GM13977 (cell line): ENCODE measurements around the gene GATB.

ENCODE experiments used
- DNase-seq: peaks from one replicate; pipeline ENCODE4 v3.0.0; 2012; ENCODE audit warnings: low spot score
- in situ Hi-C: fragments of 300-500 bp; cut with MboI; formaldehyde crosslinking; loops from one replicate; pipeline ENCODE4 v1.12.0; 2022; ENCODE audit warnings: low sequenced_read_pairs, low pct_unique_long_range_greater_than_20kb, mixed read lengths, inconsistent platforms; ENCODE audit not compliant: unreplicated experiment
- TF ChIP-seq, protein P1 (sequence below): IDR thresholded peaks from 2 replicates; pipeline ENCODE4 v1.5.1; 2012; ENCODE audit warnings: mild to moderate bottlenecking, control low read depth; ENCODE audit not compliant: insufficient read depth; ENCODE audit errors: extremely low read depth, missing control alignments

The GATB gene

DNA sequence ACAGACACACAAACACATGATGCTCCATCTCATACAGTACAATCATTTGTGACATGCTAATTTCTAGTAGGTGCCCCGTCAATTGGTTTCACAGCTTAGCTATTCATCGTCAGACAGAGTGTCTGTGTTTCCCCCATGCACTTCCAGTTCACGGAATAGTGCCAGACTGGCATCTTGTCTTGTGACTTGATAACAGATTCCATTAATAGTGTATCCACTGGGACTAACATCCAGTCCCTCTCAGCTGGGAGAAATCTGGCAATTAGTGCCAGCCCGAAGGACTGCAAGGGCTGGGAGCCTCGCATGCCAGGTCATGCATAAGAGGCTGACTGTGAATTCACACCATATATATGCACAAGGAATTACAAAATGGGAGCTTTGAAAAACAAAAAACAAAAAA, 20.2 kb upstream of the GATB start:
- TF ChIP-seq, protein P1, sequence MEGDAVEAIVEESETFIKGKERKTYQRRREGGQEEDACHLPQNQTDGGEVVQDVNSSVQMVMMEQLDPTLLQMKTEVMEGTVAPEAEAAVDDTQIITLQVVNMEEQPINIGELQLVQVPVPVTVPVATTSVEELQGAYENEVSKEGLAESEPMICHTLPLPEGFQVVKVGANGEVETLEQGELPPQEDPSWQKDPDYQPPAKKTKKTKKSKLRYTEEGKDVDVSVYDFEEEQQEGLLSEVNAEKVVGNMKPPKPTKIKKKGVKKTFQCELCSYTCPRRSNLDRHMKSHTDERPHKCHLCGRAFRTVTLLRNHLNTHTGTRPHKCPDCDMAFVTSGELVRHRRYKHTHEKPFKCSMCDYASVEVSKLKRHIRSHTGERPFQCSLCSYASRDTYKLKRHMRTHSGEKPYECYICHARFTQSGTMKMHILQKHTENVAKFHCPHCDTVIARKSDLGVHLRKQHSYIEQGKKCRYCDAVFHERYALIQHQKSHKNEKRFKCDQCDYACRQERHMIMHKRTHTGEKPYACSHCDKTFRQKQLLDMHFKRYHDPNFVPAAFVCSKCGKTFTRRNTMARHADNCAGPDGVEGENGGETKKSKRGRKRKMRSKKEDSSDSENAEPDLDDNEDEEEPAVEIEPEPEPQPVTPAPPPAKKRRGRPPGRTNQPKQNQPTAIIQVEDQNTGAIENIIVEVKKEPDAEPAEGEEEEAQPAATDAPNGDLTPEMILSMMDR = no peak
- in situ Hi-C loops = no loop called here
- no peak for DNase-seq

DNA sequence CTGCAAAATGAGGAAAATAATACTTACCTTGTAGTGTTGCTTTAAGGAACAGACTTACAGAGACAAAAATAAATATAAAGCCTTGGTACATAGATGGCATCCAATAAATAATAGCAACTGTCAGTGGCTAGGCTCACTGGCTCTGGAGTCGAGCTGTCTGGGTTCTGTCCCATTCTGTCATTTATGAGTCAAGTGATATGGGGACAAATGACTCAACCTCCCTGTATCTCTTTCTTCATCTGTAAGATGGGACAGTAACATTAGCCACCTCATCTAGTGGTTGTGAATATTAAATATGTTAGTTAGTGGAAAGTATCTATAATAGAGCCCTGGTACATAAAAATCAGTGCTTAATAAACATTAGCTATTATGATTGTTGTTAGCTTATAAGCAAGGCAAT, 16.7 kb upstream of the GATB start:
- TF ChIP-seq, protein P1 = no peak
- in situ Hi-C loops = no loop called here
- no peak for DNase-seq

DNA sequence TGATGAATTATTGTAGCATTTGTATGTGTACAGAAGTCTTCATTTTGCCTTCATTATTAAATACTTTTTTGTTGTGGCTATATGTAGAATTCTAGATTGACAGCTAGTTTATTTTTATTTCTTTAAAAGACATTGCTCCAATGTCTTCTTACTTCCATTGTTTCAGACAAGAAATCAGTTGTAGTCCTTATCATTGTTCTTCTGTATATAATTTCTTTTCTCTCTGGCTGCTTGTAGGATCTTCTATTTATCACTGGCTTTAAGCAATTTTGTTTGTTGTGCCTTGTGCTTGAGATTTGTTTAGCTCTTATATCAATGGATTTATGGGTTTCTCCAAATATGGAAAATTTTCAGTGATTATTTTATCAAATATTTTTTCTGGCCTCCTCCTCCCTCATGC, 13.5 kb upstream of the GATB start:
- DNase-seq = no peak
- TF ChIP-seq, protein P1 = no peak
- in situ Hi-C loops = no loop called here

DNA sequence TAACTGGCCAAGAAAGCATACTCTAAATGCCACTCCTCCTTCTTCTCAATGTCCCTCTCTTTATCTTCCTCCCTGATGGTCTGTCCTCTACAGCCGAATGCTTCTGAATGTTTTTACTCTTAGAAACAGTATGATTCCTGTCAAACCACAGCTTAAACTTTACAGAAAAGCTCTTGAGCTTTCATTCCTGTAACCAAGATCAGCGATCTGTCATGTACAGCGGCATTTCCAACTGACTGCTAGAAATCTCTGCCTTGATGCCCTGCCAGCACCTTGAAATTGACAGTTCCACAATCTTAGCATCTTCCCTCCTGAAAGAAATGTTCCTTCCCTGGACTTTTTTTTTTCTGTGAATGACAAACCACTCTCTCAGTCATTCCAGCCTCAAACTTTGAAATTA, 11.5 kb upstream of the GATB start:
- TF ChIP-seq, protein P1 = no peak
- DNase-seq = no peak
- in situ Hi-C loops = no loop called here

DNA sequence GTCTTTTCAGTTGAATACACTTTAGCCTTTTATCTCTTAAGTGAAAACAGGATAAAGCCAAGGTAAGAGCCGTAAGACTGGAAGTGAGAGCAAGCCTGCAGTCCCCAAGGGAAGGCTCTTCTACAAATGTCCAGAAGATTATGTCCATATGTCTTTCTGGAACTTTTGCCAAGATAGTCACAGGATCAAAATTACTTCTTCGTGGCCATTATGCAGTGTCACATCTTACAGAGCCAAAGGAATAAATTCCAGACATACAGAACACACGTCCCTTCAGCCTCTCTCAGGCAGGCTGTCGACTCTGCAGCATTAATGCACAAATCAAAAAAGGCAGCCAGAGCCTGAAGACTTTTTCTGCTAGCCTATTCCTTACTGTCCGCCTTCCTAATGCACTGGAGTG, 10.9 kb upstream of the GATB start:
- TF ChIP-seq, protein P1 = no peak
- in situ Hi-C loops = no loop called here
- no peak for DNase-seq

DNA sequence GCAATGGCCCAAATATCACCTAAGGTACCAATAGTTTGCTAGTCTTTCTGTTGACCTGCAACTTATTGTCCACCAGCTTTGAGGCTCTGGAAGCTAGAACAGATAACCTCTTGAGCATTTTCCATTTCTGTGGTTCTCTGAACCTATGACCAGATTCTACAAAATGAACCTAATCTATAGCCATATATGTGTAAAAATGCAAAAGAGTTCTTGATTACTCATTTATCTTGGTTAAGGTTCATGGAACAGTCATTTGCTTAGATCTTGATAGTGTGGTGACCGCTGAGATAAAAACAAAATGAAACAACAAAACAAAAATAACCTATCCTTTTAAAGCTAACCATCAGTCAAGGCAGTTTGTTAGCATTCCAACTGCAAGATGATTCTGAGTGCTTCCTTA, 9.3 kb upstream of the GATB start:
- in situ Hi-C loops = no loop called here
- TF ChIP-seq, protein P1 = no peak
- DNase-seq = no peak

DNA sequence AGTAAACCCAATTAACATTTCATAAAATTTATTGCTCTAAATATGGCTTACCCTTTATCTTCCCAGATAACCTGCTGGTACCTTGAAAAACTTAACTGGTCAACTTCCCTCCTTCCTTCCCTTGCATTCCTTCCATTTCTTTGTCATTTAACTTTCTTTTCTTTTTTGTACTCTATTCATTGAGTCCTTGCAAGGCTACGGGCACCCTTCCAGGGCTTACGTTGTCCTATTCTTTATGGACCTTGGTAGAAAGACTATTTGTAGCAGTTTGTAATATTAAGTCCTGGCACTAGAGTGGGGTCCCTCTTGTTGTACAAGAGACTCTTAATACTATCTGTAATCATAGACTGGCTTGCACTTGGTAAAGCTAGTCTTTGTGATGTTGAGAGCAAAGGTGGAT, 8.0 kb upstream of the GATB start:
- DNase-seq = no peak
- in situ Hi-C loops = no loop called here
- TF ChIP-seq, protein P1 = no peak
